SK-N-SH (cell line): ENCODE measurements around the gene RANGAP1. TPM values are rescaled to one million over a fixed set of nuclear protein-coding genes. Genes with fewer than 3 reads are reported as not detected.

Experiments used
- CTCF ChIA-PET: fragments of 300-600, 350-600 bp; formaldehyde crosslinking; extraction: SDS; loops from one replicate; lab custom pipeline; 2021; lab: Yijun Ruan, JAX
- POLR2A ChIA-PET: fragments of 350-600 bp; sonication (Branson Sonifier 250); formaldehyde crosslinking; extraction: SDS; loops from one replicate; lab custom pipeline; 2020; ENCODE audit warnings: antibody characterized with exemption, inconsistent platforms; lab: Yijun Ruan, JAX
- DNase-seq: peaks from one replicate; pipeline ENCODE4 v3.0.0; 2012
- H2AFZ ChIP-seq: fragments of 200-600 bp; sonication (generic); 2 replicates; pipeline ENCODE4 v1.8.1; 2016; ENCODE audit warnings: antibody characterized with exemption, mild to moderate bottlenecking, low read depth
- H3F3A ChIP-seq: fragments of 200-600 bp; sonication (generic); replicated peaks from 2 replicates; pipeline ENCODE3; 2016; ENCODE audit warnings: antibody characterized with exemption, mild to moderate bottlenecking; ENCODE audit not compliant: insufficient read depth
- H3K27ac ChIP-seq, 2 experiments: fragments of 200-500 bp in 1 of 2; fragments of 200-600 bp in 1 of 2; sonication (Bioruptor generic) in 1 of 2; sonication (generic), shearing (Covaris generic) in 1 of 2; 2 replicates each; pipeline versions ENCODE4 v1.5.1 to v1.6.1; 2014 to 2016; ENCODE audit warnings: low read depth in 2 of 2, inconsistent platforms in 1 of 2, low read length in 1 of 2, mild to moderate bottlenecking in 1 of 2, mixed read lengths in 1 of 2
- H3K27me3 ChIP-seq: fragments of 200-600 bp; sonication (generic), shearing (Covaris generic); 2 replicates; pipeline ENCODE4 v1.6.1; 2016; ENCODE audit warnings: mixed run types; ENCODE audit not compliant: insufficient read depth
- H3K36me3 ChIP-seq, 2 experiments: fragments of 200-500 bp in 1 of 2; fragments of 200-600 bp in 1 of 2; sonication (Bioruptor generic) in 1 of 2; sonication (generic) in 1 of 2; replicated peaks in 1 of 2; 2 replicates each; pipeline versions ENCODE3 to v1.5.1; 2014 to 2016; ENCODE audit warnings: low read length in 1 of 2, mild to moderate bottlenecking in 1 of 2; ENCODE audit not compliant: insufficient read depth in 2 of 2, control insufficient read depth in 1 of 2
- H3K4me1 ChIP-seq, 2 experiments: fragments of 200-500 bp in 1 of 2; fragments of 200-600 bp in 1 of 2; sonication (Bioruptor generic) in 1 of 2; sonication (generic), shearing (Covaris generic) in 1 of 2; 2 replicates each; pipeline versions ENCODE4 v1.5.1 to v1.6.1; 2014 to 2016; ENCODE audit warnings: low read depth in 1 of 2, low read length in 1 of 2, mixed run types in 1 of 2; ENCODE audit not compliant: insufficient read depth in 2 of 2, control insufficient read depth in 1 of 2
- H3K4me2 ChIP-seq: fragments of 200-600 bp; sonication (generic), shearing (Covaris generic); 2 replicates; pipeline ENCODE4 v1.6.1; 2017; ENCODE audit warnings: mixed run types
- H3K4me3 ChIP-seq, 2 experiments: fragments of 200-500 bp in 1 of 2; fragments of 200-600 bp in 1 of 2; sonication (Bioruptor generic) in 1 of 2; sonication (generic), shearing (Covaris generic) in 1 of 2; 2 replicates each; pipeline versions ENCODE4 v1.5.1 to v1.8.1; 2014 to 2016; ENCODE audit warnings: low read depth in 2 of 2, inconsistent platforms in 1 of 2, low read length in 1 of 2, mild to moderate bottlenecking in 1 of 2, mixed read lengths in 1 of 2, moderate library complexity in 1 of 2
- H3K79me2 ChIP-seq: fragments of 200-600 bp; sonication (generic); 2 replicates; pipeline ENCODE4 v1.8.1; 2017; ENCODE audit warnings: mild to moderate bottlenecking; ENCODE audit not compliant: insufficient read depth
- H3K9ac ChIP-seq: fragments of 200-600 bp; sonication (generic); 2 replicates; pipeline ENCODE4 v1.6.1; 2017; ENCODE audit warnings: mixed run types
- H3K9me2 ChIP-seq: fragments of 200-600 bp; sonication (generic); 2 replicates; pipeline ENCODE4 v1.6.1; 2017; ENCODE audit warnings: mixed run types
- H3K9me3 ChIP-seq: fragments of 200-600 bp; sonication (generic); 2 replicates; pipeline ENCODE4 v1.6.1; 2017; ENCODE audit warnings: mixed run types, mild to moderate bottlenecking, moderate library complexity
- H4K20me1 ChIP-seq: fragments of 200-600 bp; sonication (generic); 2 replicates; pipeline ENCODE4 v1.6.1; 2017; ENCODE audit warnings: mild to moderate bottlenecking, mixed run types; ENCODE audit not compliant: insufficient read depth
- CHD2 ChIP-seq: fragments of 150-350 bp; IDR thresholded peaks from 2 replicates; pipeline ENCODE4 v1.6.1; 2018; ENCODE audit warnings: low read length; ENCODE audit not compliant: partially characterized antibody
- ELF1 ChIP-seq: IDR thresholded peaks from 2 replicates; pipeline ENCODE4 v1.4.0; 2012
- EP300 ChIP-seq, 2 experiments: IDR thresholded peaks; 2 replicates each; pipeline versions ENCODE4 v1.4.0 to v1.6.1; 2012; ENCODE audit warnings: borderline replicate concordance in 1 of 2, low read depth in 1 of 2, low read length in 1 of 2
- FOSL2 ChIP-seq: IDR thresholded peaks from 2 replicates; pipeline ENCODE4 v1.4.0; 2012; ENCODE audit warnings: low read depth, mild to moderate bottlenecking, moderate library complexity, borderline replicate concordance
- FOXJ3 ChIP-seq: sonication (generic); formaldehyde crosslinking; IDR thresholded peaks from 2 replicates; pipeline ENCODE4 v1.5.1; 2020; ENCODE audit warnings: mild to moderate bottlenecking, missing genetic modification reagents
- FOXM1 ChIP-seq: IDR thresholded peaks from 2 replicates; pipeline ENCODE4 v1.4.0; 2012; ENCODE audit warnings: low read depth, mild to moderate bottlenecking
- GABPA ChIP-seq: IDR thresholded peaks from 2 replicates; pipeline ENCODE4 v1.4.0; 2012; ENCODE audit warnings: low read depth, mild to moderate bottlenecking
- JUND ChIP-seq: IDR thresholded peaks from 2 replicates; pipeline ENCODE4 v1.4.0; 2012
- MEF2A ChIP-seq: IDR thresholded peaks from 2 replicates; pipeline ENCODE4 v1.4.0; 2012; ENCODE audit warnings: low read depth, borderline replicate concordance
- NFIC ChIP-seq: IDR thresholded peaks from 2 replicates; pipeline ENCODE4 v1.4.0; 2012; ENCODE audit warnings: borderline replicate concordance
- NRF1 ChIP-seq: IDR thresholded peaks from 2 replicates; pipeline ENCODE4 v1.6.1; 2012; ENCODE audit warnings: low read depth, mild to moderate bottlenecking, low read length
- POLR2AphosphoS5 ChIP-seq: IDR thresholded peaks from 2 replicates; pipeline ENCODE4 v1.6.1; 2012; ENCODE audit warnings: low read depth, low read length
- RFX5 ChIP-seq: IDR thresholded peaks from 2 replicates; pipeline ENCODE4 v1.6.1; 2012; ENCODE audit warnings: mild to moderate bottlenecking, improper control_type of control experiment, low read length
- SMC3 ChIP-seq: IDR thresholded peaks from 2 replicates; pipeline ENCODE4 v1.6.1; 2012; ENCODE audit warnings: low read depth, low read length, improper control_type of control experiment
- WGBS: methylation state at CpG from one replicate; pipeline ENCODE4 v1.1.6; 2017; ENCODE audit warnings: low lambda C conversion rate; 5-methylcytosine and 5-hydroxymethylcytosine counted together
- polyA plus RNA-seq, 3 experiments: library from polyadenylated mRNA; depleted of rRNA; stranded (reverse); fragments of >200 nt; gene quantifications; 2 replicates each; pipeline ENCODE4 v1.2.3, GENCODE V29; 2012
- TF ChIP-seq, protein P1 (sequence below): fragments of 200-600 bp; sonication (generic); IDR thresholded peaks from 2 replicates; pipeline ENCODE4 v1.6.1; 2017; ENCODE audit warnings: antibody characterized with exemption, mild to moderate bottlenecking, moderate library complexity
- TF ChIP-seq, protein P2 (sequence below): IDR thresholded peaks from 2 replicates; pipeline ENCODE4 v1.4.0; 2012; ENCODE audit warnings: low read depth, borderline replicate concordance
- TF ChIP-seq, protein P3 (sequence below): fragments of 150-350 bp; IDR thresholded peaks from 2 replicates; pipeline ENCODE4 v1.6.1; 2016; ENCODE audit warnings: mild to moderate bottlenecking, low read depth, low read length
- TF ChIP-seq, protein P4 (sequence below): IDR thresholded peaks from 2 replicates; pipeline ENCODE4 v1.4.0; 2012; ENCODE audit warnings: low read depth
- TF ChIP-seq, protein P5 (sequence below): IDR thresholded peaks from 2 replicates; pipeline ENCODE4; 2012

The RANGAP1 gene
- polyA plus RNA-seq, 1 of the 3 experiments (the other 2 are of a cell fraction): 67.1 TPM

DNA sequence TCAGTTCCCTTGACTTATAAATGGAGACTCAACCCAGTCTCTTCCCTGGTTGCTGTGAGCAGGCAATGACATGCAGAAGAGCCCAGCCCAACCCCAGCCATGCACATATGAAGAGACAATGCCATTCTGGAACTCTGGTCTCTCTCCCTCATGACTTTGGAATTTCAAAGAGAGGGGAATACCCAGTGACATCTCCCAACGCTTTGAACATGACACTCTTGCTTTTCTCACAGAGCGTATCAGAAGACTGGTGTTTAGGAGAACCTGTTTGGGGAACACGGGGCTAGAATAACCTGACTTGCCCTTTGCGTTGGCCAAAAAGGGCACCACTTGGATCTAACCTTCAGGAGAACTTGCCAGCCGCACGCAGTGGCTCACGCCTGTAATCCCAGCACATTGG lies 12.9 kb downstream of the RANGAP1 start:
- Histone ChIP-seq H3K79me2 (peaks cover 11% of the 10 kb centered on the region; the same call in 1 of the 2 replicates), H3K36me3 (peaks cover 6 to 13% of the 10 kb centered on the region in 2 experiments), H2AFZ (no peak overlapping the region), H3K27ac (no peak overlapping the region), H3K9ac (no peak overlapping the region), H3K27me3 (no peaks in the 10 kb centered on the region), H3K4me1 (no peaks in the 10 kb centered on the region), H4K20me1 (no peaks in the 10 kb centered on the region), H3F3A (no peaks in the 10 kb centered on the region), H3K4me2 (no peak overlapping the region), H3K9me3 (no peaks in the 10 kb centered on the region), H3K4me3 (no peak overlapping the region), H3K9me2 (no peaks in the 10 kb centered on the region)
- POLR2A ChIA-PET: no interaction called here
- WGBS: 99% methylated on average over 6 of the region's 7 CpGs
- CTCF ChIA-PET: no interaction called here
- TF ChIP-seq, protein P1, sequence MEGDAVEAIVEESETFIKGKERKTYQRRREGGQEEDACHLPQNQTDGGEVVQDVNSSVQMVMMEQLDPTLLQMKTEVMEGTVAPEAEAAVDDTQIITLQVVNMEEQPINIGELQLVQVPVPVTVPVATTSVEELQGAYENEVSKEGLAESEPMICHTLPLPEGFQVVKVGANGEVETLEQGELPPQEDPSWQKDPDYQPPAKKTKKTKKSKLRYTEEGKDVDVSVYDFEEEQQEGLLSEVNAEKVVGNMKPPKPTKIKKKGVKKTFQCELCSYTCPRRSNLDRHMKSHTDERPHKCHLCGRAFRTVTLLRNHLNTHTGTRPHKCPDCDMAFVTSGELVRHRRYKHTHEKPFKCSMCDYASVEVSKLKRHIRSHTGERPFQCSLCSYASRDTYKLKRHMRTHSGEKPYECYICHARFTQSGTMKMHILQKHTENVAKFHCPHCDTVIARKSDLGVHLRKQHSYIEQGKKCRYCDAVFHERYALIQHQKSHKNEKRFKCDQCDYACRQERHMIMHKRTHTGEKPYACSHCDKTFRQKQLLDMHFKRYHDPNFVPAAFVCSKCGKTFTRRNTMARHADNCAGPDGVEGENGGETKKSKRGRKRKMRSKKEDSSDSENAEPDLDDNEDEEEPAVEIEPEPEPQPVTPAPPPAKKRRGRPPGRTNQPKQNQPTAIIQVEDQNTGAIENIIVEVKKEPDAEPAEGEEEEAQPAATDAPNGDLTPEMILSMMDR: no peak
- TF ChIP-seq, protein P2, sequence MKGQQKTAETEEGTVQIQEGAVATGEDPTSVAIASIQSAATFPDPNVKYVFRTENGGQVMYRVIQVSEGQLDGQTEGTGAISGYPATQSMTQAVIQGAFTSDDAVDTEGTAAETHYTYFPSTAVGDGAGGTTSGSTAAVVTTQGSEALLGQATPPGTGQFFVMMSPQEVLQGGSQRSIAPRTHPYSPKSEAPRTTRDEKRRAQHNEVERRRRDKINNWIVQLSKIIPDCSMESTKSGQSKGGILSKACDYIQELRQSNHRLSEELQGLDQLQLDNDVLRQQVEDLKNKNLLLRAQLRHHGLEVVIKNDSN: no peak
- TF ChIP-seq SMC3 (no peak), EP300 (IDR thresholded peaks at IDR 0.05; ENCODE audit: borderline replicate concordance in 1 of 2, low read depth in 1 of 2, low read length in 1 of 2) (no peak), CHD2 (no peak), NRF1 (no peak), FOXM1 (no peak), FOSL2 (no peak), POLR2AphosphoS5 (no peak), JUND (no peak), FOXJ3 (CRISPR knock-in tag) (no peak), MEF2A (no peak), GABPA (no peak), NFIC (no peak)
- TF ChIP-seq, protein P3, sequence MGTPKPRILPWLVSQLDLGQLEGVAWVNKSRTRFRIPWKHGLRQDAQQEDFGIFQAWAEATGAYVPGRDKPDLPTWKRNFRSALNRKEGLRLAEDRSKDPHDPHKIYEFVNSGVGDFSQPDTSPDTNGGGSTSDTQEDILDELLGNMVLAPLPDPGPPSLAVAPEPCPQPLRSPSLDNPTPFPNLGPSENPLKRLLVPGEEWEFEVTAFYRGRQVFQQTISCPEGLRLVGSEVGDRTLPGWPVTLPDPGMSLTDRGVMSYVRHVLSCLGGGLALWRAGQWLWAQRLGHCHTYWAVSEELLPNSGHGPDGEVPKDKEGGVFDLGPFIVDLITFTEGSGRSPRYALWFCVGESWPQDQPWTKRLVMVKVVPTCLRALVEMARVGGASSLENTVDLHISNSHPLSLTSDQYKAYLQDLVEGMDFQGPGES: no peak
- no peak for DNase-seq

DNA sequence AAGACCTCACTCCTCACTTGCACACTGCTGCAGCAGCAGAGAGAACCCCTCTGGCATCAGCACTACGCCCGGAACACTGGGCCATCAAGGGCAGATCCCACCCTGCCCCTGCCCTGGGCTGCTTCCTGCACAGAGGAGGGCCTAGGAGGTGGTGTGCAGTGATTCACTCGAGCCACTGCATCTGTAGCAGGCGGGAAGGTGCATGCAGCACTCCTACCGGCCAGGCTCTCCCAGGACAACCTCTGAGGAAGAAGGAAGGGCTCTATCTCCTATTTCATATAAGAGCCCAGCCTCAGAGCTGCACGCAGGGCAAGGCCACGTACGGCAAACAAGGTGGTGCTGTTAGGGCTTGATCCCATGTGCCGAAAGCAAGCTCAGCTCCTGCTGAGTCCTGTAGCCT lies 14.2 kb downstream of the RANGAP1 start:
- Histone ChIP-seq H2AFZ (no peak overlapping the region), H4K20me1 (no peaks in the 10 kb centered on the region), H3K27me3 (no peaks in the 10 kb centered on the region), H3K36me3 (peaks cover 6 to 15% of the 10 kb centered on the region in 2 experiments), H3K4me3 (no peak overlapping the region), H3K9me3 (no peaks in the 10 kb centered on the region), H3K9ac (no peak overlapping the region), H3K4me1 (no peaks in the 10 kb centered on the region), H3K27ac (no peak overlapping the region), H3K4me2 (no peak overlapping the region), H3F3A (no peaks in the 10 kb centered on the region), H3K79me2 (peaks cover 11% of the 10 kb centered on the region; the same call in 1 of the 2 replicates), H3K9me2 (no peaks in the 10 kb centered on the region)
- POLR2A ChIA-PET: interaction anchor here (1.0 kb wide), 1 partner anchor 14 kb away, joined by 3 read pairs; no protein-coding TSS in a partner anchor
- CTCF ChIA-PET: no interaction called here
- no peak for DNase-seq
- 100% methylated on average over 2 of the region's 9 CpGs for WGBS
- TF ChIP-seq, protein P4, sequence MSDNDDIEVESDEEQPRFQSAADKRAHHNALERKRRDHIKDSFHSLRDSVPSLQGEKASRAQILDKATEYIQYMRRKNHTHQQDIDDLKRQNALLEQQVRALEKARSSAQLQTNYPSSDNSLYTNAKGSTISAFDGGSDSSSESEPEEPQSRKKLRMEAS: no peak
- TF ChIP-seq, protein P1: no peak
- no peak for TF ChIP-seq ELF1
- TF ChIP-seq POLR2AphosphoS5: no peak
- TF ChIP-seq RFX5: no peak
- TF ChIP-seq, protein P3: no peak
- TF ChIP-seq, protein P5, sequence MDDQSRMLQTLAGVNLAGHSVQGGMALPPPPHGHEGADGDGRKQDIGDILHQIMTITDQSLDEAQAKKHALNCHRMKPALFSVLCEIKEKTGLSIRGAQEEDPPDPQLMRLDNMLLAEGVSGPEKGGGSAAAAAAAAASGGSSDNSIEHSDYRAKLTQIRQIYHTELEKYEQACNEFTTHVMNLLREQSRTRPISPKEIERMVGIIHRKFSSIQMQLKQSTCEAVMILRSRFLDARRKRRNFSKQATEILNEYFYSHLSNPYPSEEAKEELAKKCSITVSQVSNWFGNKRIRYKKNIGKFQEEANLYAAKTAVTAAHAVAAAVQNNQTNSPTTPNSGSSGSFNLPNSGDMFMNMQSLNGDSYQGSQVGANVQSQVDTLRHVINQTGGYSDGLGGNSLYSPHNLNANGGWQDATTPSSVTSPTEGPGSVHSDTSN: no peak
